CD4-positive, alpha-beta T cell (primary cell): ENCODE measurements around the gene ENOX1. TPM values are rescaled to one million over a fixed set of nuclear protein-coding genes. Genes with fewer than 3 reads are reported as not detected.

Experiments used
- ATAC-seq: fragments of 200-7000 bp; cut with Tn5 transposase; one replicate; pipeline ENCODE4 v1.10.0; 2022; ENCODE audit warnings: mild to moderate bottlenecking; ENCODE audit not compliant: poor library complexity
- CTCF ChIA-PET: fragments of 350-600 bp; sonication (Branson Sonifier 250); formaldehyde crosslinking; loops from one replicate; lab custom pipeline; 2021; ENCODE audit warnings: antibody characterized with exemption, inconsistent platforms; lab: Charles Lee
- POLR2A ChIA-PET: fragments of 350-600 bp; sonication (Branson Sonifier 250); formaldehyde crosslinking; loops from one replicate; lab custom pipeline; 2021; ENCODE audit warnings: antibody characterized with exemption, inconsistent platforms; lab: Charles Lee
- DNase-seq, 14 experiments: peaks; one replicate each; pipeline ENCODE4 v3.0.0-alpha.2; 2013 to 2020; ENCODE audit warnings: mixed read lengths in 2 of 14
- H3K27ac ChIP-seq, 2 donors: one replicate each; pipeline versions ENCODE4 v1.5.1 to v1.7.0; 2013; ENCODE audit warnings: low read length in 2 of 2, low read depth in 1 of 2, mild to moderate bottlenecking in 1 of 2
- H3K27me3 ChIP-seq, 2 experiments: 1 replicate in 1 of 2; 2 replicates in 1 of 2; pipeline versions ENCODE4 v1.6.1 to v1.7.0; 2013; ENCODE audit warnings: low read length in 2 of 2, control low read depth in 1 of 2, mild to moderate bottlenecking in 1 of 2, moderate library complexity in 1 of 2; ENCODE audit not compliant: insufficient read depth in 2 of 2, control insufficient read depth in 1 of 2
- H3K36me3 ChIP-seq: one replicate; pipeline ENCODE4 v1.6.1; 2013; ENCODE audit warnings: low read length, control low read depth; ENCODE audit not compliant: insufficient read depth
- H3K4me1 ChIP-seq: one replicate; pipeline ENCODE4 v1.6.1; 2013; ENCODE audit warnings: low read length, control low read depth; ENCODE audit not compliant: insufficient read depth
- H3K4me3 ChIP-seq: one replicate; pipeline ENCODE4 v1.5.1; 2013; ENCODE audit warnings: mild to moderate bottlenecking, low read length, moderate library complexity
- H3K9me3 ChIP-seq, 2 experiments: 1 replicate in 1 of 2; 2 replicates in 1 of 2; pipeline versions ENCODE4 v1.6.1 to v1.7.0; 2013; ENCODE audit warnings: low read length in 2 of 2, mild to moderate bottlenecking in 2 of 2, control low read depth in 1 of 2, moderate library complexity in 1 of 2; ENCODE audit not compliant: control insufficient read depth in 1 of 2, insufficient read depth in 1 of 2
- H3K27ac Mint-ChIP-seq: one replicate; pipeline ENCODE4 v1.8.0; 2020; ENCODE audit warnings: mixed read lengths
- H3K27me3 Mint-ChIP-seq: one replicate; pipeline ENCODE4 v1.8.0; 2021; ENCODE audit warnings: mixed read lengths
- H3K36me3 Mint-ChIP-seq: one replicate; pipeline ENCODE4 v1.8.0; 2021; ENCODE audit warnings: low read depth, mixed read lengths
- H3K4me1 Mint-ChIP-seq: one replicate; pipeline ENCODE4 v1.8.0; 2021; ENCODE audit warnings: low read depth, mixed read lengths
- H3K4me3 Mint-ChIP-seq: one replicate; pipeline ENCODE4 v1.8.0; 2020; ENCODE audit warnings: mild to moderate bottlenecking, mixed read lengths
- H3K9me3 Mint-ChIP-seq: one replicate; pipeline ENCODE4 v1.8.0; 2020; ENCODE audit warnings: mixed read lengths
- CTCF ChIP-seq: fragments of 200-600 bp; IDR thresholded peaks from one replicate; pipeline ENCODE4 v1.8.0; 2022; ENCODE audit warnings: antibody characterized with exemption, mild to moderate bottlenecking
- intact Hi-C, 2 experiments: fragments of 100-400 bp; cut with DNase I in 1 of 2; cut with micrococcal nuclease in 1 of 2; formaldehyde crosslinking; loops; one replicate each; pipeline versions ENCODE4 v1.15.1 to v1.9.0; 2023 to 2025; cut with DNase I, micrococcal nuclease
- total RNA-seq, 174 experiments: library from RNA in 2 of 174; stranded (reverse) in 2 of 174; gene quantifications; one replicate each; pipeline ENCODE4 v1.2.3 and lab custom pipeline; 2021 to 2026

Gene ENOX1
- total RNA-seq, 2 experiments from 2014 or later, result not detected

- Histone ChIP-seq H3K9me3 (no peaks in the 10 kb centered on the region), H3K27me3 (peaks cover 0 to 5% of the 10 kb centered on the region in 2 experiments), H3K4me1 (no peaks in the 10 kb centered on the region), H3K27ac (no peak overlapping the region), H3K4me3 (no peak overlapping the region), H3K36me3 (no peaks in the 10 kb centered on the region)
- H3K4me1 Mint-ChIP-seq, result no peaks in the 10 kb centered on the region
- no peaks in the 10 kb centered on the region for H3K9me3 Mint-ChIP-seq
- H3K36me3 Mint-ChIP-seq, result no peaks in the 10 kb centered on the region
- H3K27ac Mint-ChIP-seq, result no peak overlapping the region
- ATAC-seq, result no peak
- H3K4me3 Mint-ChIP-seq, result no peak overlapping the region
- no peak for DNase-seq
- ChIA-PET CTCF (no interaction called here), POLR2A (no interaction called here)
- H3K27me3 Mint-ChIP-seq, result peaks cover 6% of the 10 kb centered on the region
- TF ChIP-seq CTCF, result no peak
- intact Hi-C loops, result no loop called here
Measured at GRCh38 chr13:43265028-43265427, 521.7 kb downstream of the ENOX1 start.

- H3K4me1 ChIP-seq, result no peaks in the 10 kb centered on the region
- CTCF ChIA-PET, result no interaction called here
- peaks cover 6% of the 10 kb centered on the region for H3K27me3 Mint-ChIP-seq
- intact Hi-C loops, result no loop called here
- H3K36me3 ChIP-seq, result no peaks in the 10 kb centered on the region
- H3K36me3 Mint-ChIP-seq, result no peaks in the 10 kb centered on the region
- POLR2A ChIA-PET, result no interaction called here
- no peak for ATAC-seq
- H3K4me1 Mint-ChIP-seq, result no peaks in the 10 kb centered on the region
- H3K27me3 ChIP-seq, result peaks cover 0 to 5% of the 10 kb centered on the region in 2 experiments
- no peak for TF ChIP-seq CTCF
- H3K9me3 Mint-ChIP-seq, result no peaks in the 10 kb centered on the region
- H3K4me3 Mint-ChIP-seq, result no peak overlapping the region
- no peak overlapping the region for H3K27ac Mint-ChIP-seq
- no peak for DNase-seq
- H3K4me3 ChIP-seq, result no peak overlapping the region
- no peaks in the 10 kb centered on the region for H3K9me3 ChIP-seq
- H3K27ac ChIP-seq, result no peak overlapping the region
Measured at GRCh38 chr13:43264458-43264857, 522.3 kb downstream of the ENOX1 start.

GRCh38 chr13:43263047-43263446 lies 523.7 kb downstream of the ENOX1 start:
- Histone ChIP-seq H3K4me3 (no peak overlapping the region), H3K4me1 (no peaks in the 10 kb centered on the region), H3K36me3 (no peaks in the 10 kb centered on the region), H3K27ac (no peak overlapping the region), H3K9me3 (no peaks in the 10 kb centered on the region), H3K27me3 (peaks cover 0 to 5% of the 10 kb centered on the region in 2 experiments)
- intact Hi-C loops, result no loop called here
- TF ChIP-seq CTCF, result no peak
- CTCF ChIA-PET, result no interaction called here
- Mint-ChIP-seq H3K4me3 (no peak overlapping the region), H3K27ac (no peak overlapping the region), H3K4me1 (no peaks in the 10 kb centered on the region), H3K9me3 (no peaks in the 10 kb centered on the region), H3K27me3 (peaks cover 6% of the 10 kb centered on the region), H3K36me3 (no peaks in the 10 kb centered on the region)
- ATAC-seq (no peak), DNase-seq (no peak)
- POLR2A ChIA-PET, result no interaction called here
